Measurements from ENCODE around the gene MCTP1.

The MCTP1 gene

GRCh38 chr5:94709277-94709676 lies 575.6 kb downstream of the MCTP1 start:
- H3K9me3 ChIP-seq (ENCODE audit: control insufficient read depth in 1 of 2, low read length in 2 of 2): no peaks in the 10 kb centered on the region
- H3K27ac ChIP-seq (ENCODE audit: low read length): no peak overlapping the region
- no peaks in the 10 kb centered on the region for H3K27me3 ChIP-seq (ENCODE audit: low read depth, low read length)
- H3K4me1 ChIP-seq (ENCODE audit: control insufficient read depth in 1 of 2, insufficient read depth in 2 of 2, low read length in 2 of 2): no peaks in the 10 kb centered on the region
- H3K36me3 ChIP-seq (ENCODE audit: control insufficient read depth in 1 of 2, insufficient read depth in 2 of 2, low read length in 2 of 2): peaks cover 5% of the 10 kb centered on the region in 2 donors
- H3K4me3 ChIP-seq (ENCODE audit: low read depth in 1 of 2, low read length in 2 of 2): no peak overlapping the region

- Histone ChIP-seq H3K4me1 (ENCODE audit: control insufficient read depth in 1 of 2, insufficient read depth in 2 of 2, low read length in 2 of 2) (no peaks in the 10 kb centered on the region), H3K9me3 (ENCODE audit: control insufficient read depth in 1 of 2, low read length in 2 of 2) (no peaks in the 10 kb centered on the region), H3K36me3 (ENCODE audit: control insufficient read depth in 1 of 2, insufficient read depth in 2 of 2, low read length in 2 of 2) (peaks cover 0 to 5% of the 10 kb centered on the region in 2 donors), H3K27me3 (ENCODE audit: low read depth, low read length) (no peaks in the 10 kb centered on the region), H3K27ac (ENCODE audit: low read length) (no peak overlapping the region), H3K4me3 (ENCODE audit: low read depth in 1 of 2, low read length in 2 of 2) (no peak overlapping the region)
Measured at GRCh38 chr5:94707359-94707758, 577.5 kb downstream of the MCTP1 start.

- Histone ChIP-seq H3K36me3 (ENCODE audit: control insufficient read depth in 1 of 2, insufficient read depth in 2 of 2, low read length in 2 of 2) (peaks cover 0 to 8% of the 10 kb centered on the region in 2 donors), H3K27me3 (ENCODE audit: low read depth, low read length) (no peaks in the 10 kb centered on the region), H3K9me3 (ENCODE audit: control insufficient read depth in 1 of 2, low read length in 2 of 2) (no peaks in the 10 kb centered on the region), H3K4me3 (ENCODE audit: low read depth in 1 of 2, low read length in 2 of 2) (no peak overlapping the region), H3K4me1 (ENCODE audit: control insufficient read depth in 1 of 2, insufficient read depth in 2 of 2, low read length in 2 of 2) (no peaks in the 10 kb centered on the region), H3K27ac (ENCODE audit: low read length) (no peak overlapping the region)
Measured at GRCh38 chr5:94705427-94705826, 579.5 kb downstream of the MCTP1 start.

- peaks cover 0 to 3% of the 10 kb centered on the region in 2 donors for H3K36me3 ChIP-seq (ENCODE audit: control insufficient read depth in 1 of 2, insufficient read depth in 2 of 2, low read length in 2 of 2)
- no peaks in the 10 kb centered on the region for H3K4me1 ChIP-seq (ENCODE audit: control insufficient read depth in 1 of 2, insufficient read depth in 2 of 2, low read length in 2 of 2)
- H3K4me3 ChIP-seq (ENCODE audit: low read depth in 1 of 2, low read length in 2 of 2): no peak overlapping the region
- no peaks in the 10 kb centered on the region for H3K27me3 ChIP-seq (ENCODE audit: low read depth, low read length)
- H3K27ac ChIP-seq (ENCODE audit: low read length): no peak overlapping the region
- no peaks in the 10 kb centered on the region for H3K9me3 ChIP-seq (ENCODE audit: control insufficient read depth in 1 of 2, low read length in 2 of 2)
Measured at GRCh38 chr5:94702729-94703128, 582.2 kb downstream of the MCTP1 start.

GRCh38 chr5:94700592-94700991 lies 584.3 kb downstream of the MCTP1 start:
- Histone ChIP-seq H3K27ac (ENCODE audit: low read length) (no peak overlapping the region), H3K9me3 (ENCODE audit: control insufficient read depth in 1 of 2, low read length in 2 of 2) (no peaks in the 10 kb centered on the region), H3K36me3 (ENCODE audit: control insufficient read depth in 1 of 2, insufficient read depth in 2 of 2, low read length in 2 of 2) (peaks cover 0 to 3% of the 10 kb centered on the region in 2 donors), H3K4me3 (ENCODE audit: low read depth in 1 of 2, low read length in 2 of 2) (no peak overlapping the region), H3K27me3 (ENCODE audit: low read depth, low read length) (no peaks in the 10 kb centered on the region), H3K4me1 (ENCODE audit: control insufficient read depth in 1 of 2, insufficient read depth in 2 of 2, low read length in 2 of 2) (no peaks in the 10 kb centered on the region)

- Histone ChIP-seq H3K36me3 (ENCODE audit: control insufficient read depth in 1 of 2, insufficient read depth in 2 of 2, low read length in 2 of 2) (peaks cover 3 to 5% of the 10 kb centered on the region in 2 donors), H3K27me3 (ENCODE audit: low read depth, low read length) (no peaks in the 10 kb centered on the region), H3K4me1 (ENCODE audit: control insufficient read depth in 1 of 2, insufficient read depth in 2 of 2, low read length in 2 of 2) (no peaks in the 10 kb centered on the region), H3K9me3 (ENCODE audit: control insufficient read depth in 1 of 2, low read length in 2 of 2) (no peaks in the 10 kb centered on the region), H3K4me3 (ENCODE audit: low read depth in 1 of 2, low read length in 2 of 2) (no peak overlapping the region), H3K27ac (ENCODE audit: low read length) (no peak overlapping the region)
Measured at GRCh38 chr5:94699562-94699961, 585.3 kb downstream of the MCTP1 start.

GRCh38 chr5:94698197-94698596 lies 586.7 kb downstream of the MCTP1 start:
- Histone ChIP-seq H3K4me3 (ENCODE audit: low read depth in 1 of 2, low read length in 2 of 2) (no peak overlapping the region), H3K27me3 (ENCODE audit: low read depth, low read length) (no peaks in the 10 kb centered on the region), H3K27ac (ENCODE audit: low read length) (no peak overlapping the region), H3K4me1 (ENCODE audit: control insufficient read depth in 1 of 2, insufficient read depth in 2 of 2, low read length in 2 of 2) (no peaks in the 10 kb centered on the region), H3K36me3 (ENCODE audit: control insufficient read depth in 1 of 2, insufficient read depth in 2 of 2, low read length in 2 of 2) (peaks cover 3 to 5% of the 10 kb centered on the region in 2 donors), H3K9me3 (ENCODE audit: control insufficient read depth in 1 of 2, low read length in 2 of 2) (no peaks in the 10 kb centered on the region)

GRCh38 chr5:94694671-94695070 lies 590.2 kb downstream of the MCTP1 start:
- Histone ChIP-seq H3K27me3 (ENCODE audit: low read depth, low read length) (no peaks in the 10 kb centered on the region), H3K9me3 (ENCODE audit: control insufficient read depth in 1 of 2, low read length in 2 of 2) (no peaks in the 10 kb centered on the region), H3K4me1 (ENCODE audit: control insufficient read depth in 1 of 2, insufficient read depth in 2 of 2, low read length in 2 of 2) (no peaks in the 10 kb centered on the region), H3K4me3 (ENCODE audit: low read depth in 1 of 2, low read length in 2 of 2) (no peak overlapping the region), H3K36me3 (ENCODE audit: control insufficient read depth in 1 of 2, insufficient read depth in 2 of 2, low read length in 2 of 2) (peaks cover 4 to 5% of the 10 kb centered on the region in 2 donors), H3K27ac (ENCODE audit: low read length) (no peak overlapping the region)

GRCh38 chr5:94693845-94694370 lies 591.0 kb downstream of the MCTP1 start:
- Histone ChIP-seq H3K36me3 (ENCODE audit: control insufficient read depth in 1 of 2, insufficient read depth in 2 of 2, low read length in 2 of 2) (peaks cover 9 to 10% of the 10 kb centered on the region in 2 donors), H3K27ac (ENCODE audit: low read length) (no peak overlapping the region), H3K9me3 (ENCODE audit: control insufficient read depth in 1 of 2, low read length in 2 of 2) (no peaks in the 10 kb centered on the region), H3K4me3 (ENCODE audit: low read depth in 1 of 2, low read length in 2 of 2) (no peak overlapping the region), H3K4me1 (ENCODE audit: control insufficient read depth in 1 of 2, insufficient read depth in 2 of 2, low read length in 2 of 2) (no peaks in the 10 kb centered on the region), H3K27me3 (ENCODE audit: low read depth, low read length) (no peaks in the 10 kb centered on the region)

GRCh38 chr5:94693043-94693822 lies 591.7 kb downstream of the MCTP1 start:
- H3K27me3 ChIP-seq (ENCODE audit: low read depth, low read length): no peaks in the 10 kb centered on the region
- no peak overlapping the region for H3K4me3 ChIP-seq (ENCODE audit: low read depth in 1 of 2, low read length in 2 of 2)
- H3K27ac ChIP-seq (ENCODE audit: low read length): no peak overlapping the region
- no peaks in the 10 kb centered on the region for H3K9me3 ChIP-seq (ENCODE audit: control insufficient read depth in 1 of 2, low read length in 2 of 2)
- H3K4me1 ChIP-seq (ENCODE audit: control insufficient read depth in 1 of 2, insufficient read depth in 2 of 2, low read length in 2 of 2): no peaks in the 10 kb centered on the region
- peaks cover 9 to 10% of the 10 kb centered on the region in 2 donors for H3K36me3 ChIP-seq (ENCODE audit: control insufficient read depth in 1 of 2, insufficient read depth in 2 of 2, low read length in 2 of 2)

- Histone ChIP-seq H3K4me3 (ENCODE audit: low read depth in 1 of 2, low read length in 2 of 2) (no peak overlapping the region), H3K36me3 (ENCODE audit: control insufficient read depth in 1 of 2, insufficient read depth in 2 of 2, low read length in 2 of 2) (peaks cover 9 to 10% of the 10 kb centered on the region in 2 donors), H3K9me3 (ENCODE audit: control insufficient read depth in 1 of 2, low read length in 2 of 2) (no peaks in the 10 kb centered on the region), H3K27me3 (ENCODE audit: low read depth, low read length) (no peaks in the 10 kb centered on the region), H3K4me1 (ENCODE audit: control insufficient read depth in 1 of 2, insufficient read depth in 2 of 2, low read length in 2 of 2) (no peaks in the 10 kb centered on the region), H3K27ac (ENCODE audit: low read length) (no peak overlapping the region)
Measured at GRCh38 chr5:94692581-94692980, 592.3 kb downstream of the MCTP1 start.

- Histone ChIP-seq H3K27ac (ENCODE audit: low read length) (no peak overlapping the region), H3K36me3 (ENCODE audit: control insufficient read depth in 1 of 2, insufficient read depth in 2 of 2, low read length in 2 of 2) (peaks cover 9 to 10% of the 10 kb centered on the region in 2 donors), H3K27me3 (ENCODE audit: low read depth, low read length) (no peaks in the 10 kb centered on the region), H3K4me1 (ENCODE audit: control insufficient read depth in 1 of 2, insufficient read depth in 2 of 2, low read length in 2 of 2) (no peaks in the 10 kb centered on the region), H3K4me3 (ENCODE audit: low read depth in 1 of 2, low read length in 2 of 2) (no peak overlapping the region), H3K9me3 (ENCODE audit: control insufficient read depth in 1 of 2, low read length in 2 of 2) (no peaks in the 10 kb centered on the region)
Measured at GRCh38 chr5:94691949-94692348, 592.9 kb downstream of the MCTP1 start.

Data from muscle layer of duodenum (tissue), 2 donors.